Measurements from ENCODE around the gene HDGFL2. TPM values are rescaled to one million over a fixed set of nuclear protein-coding genes. Genes with fewer than 3 reads are reported as not detected.

Gene HDGFL2
- total and polyA plus RNA-seq, 2 of the 8 experiments (the other 6 are each of a cell fraction or from before 2014, with no cell fraction given): 31.1 to 106 TPM

- Histone ChIP-seq H3K4me2 (ENCODE audit: insufficient read depth in 1 of 2, low read depth in 2 of 2, low read length in 2 of 2) (no peak overlapping the region), H2AK5ac (ENCODE audit: low read depth, low read length) (no peak overlapping the region), H3K4me1 (replicated peaks in 1 of 4; ENCODE audit: control insufficient read depth in 3 of 4, insufficient read depth in 4 of 4, low read length in 3 of 4) (no peaks in the 10 kb centered on the region; a peak in 2 of 7 replicates), H3K4me3 (ENCODE audit: extremely low read depth in 1 of 4, insufficient read depth in 2 of 4, low read depth in 3 of 4, low read length in 4 of 4) (no peak overlapping the region), H2BK12ac (ENCODE audit: low read depth, low read length) (no peak overlapping the region), H2AFZ (ENCODE audit: low read length) (no peak overlapping the region), H3K56ac (replicated peaks; ENCODE audit: insufficient read length, low read depth, low read length) (no peak overlapping the region), H2BK120ac (replicated peaks; ENCODE audit: low read depth, low read length) (no peak overlapping the region), H3K23me2 (ENCODE audit: low read depth, low read length) (no peaks in the 10 kb centered on the region), H3K27me3 (replicated peaks in 1 of 4; ENCODE audit: control insufficient read depth in 3 of 4, extremely low read depth in 1 of 4, insufficient read depth in 3 of 4, low read length in 3 of 4) (no peaks in the 10 kb centered on the region), H4K5ac (ENCODE audit: insufficient read length, low read depth, low read length) (no peak overlapping the region), H3K36me3 (ENCODE audit: control insufficient read depth in 2 of 4, insufficient read depth in 4 of 4, low read length in 3 of 4) (peaks cover 44 to 75% (median 65%) of the 10 kb centered on the region in 4 experiments), H3K79me1 (ENCODE audit: low read depth, low read length) (peaks cover 16% of the 10 kb centered on the region), H2BK20ac (ENCODE audit: low read length) (no peak overlapping the region), H2BK15ac (ENCODE audit: low read length) (no peak overlapping the region), H4K8ac (ENCODE audit: extremely low read depth, insufficient read depth, low read length) (no peak overlapping the region), H4K20me1 (replicated peaks in 1 of 2; ENCODE audit: control insufficient read depth in 1 of 2, insufficient read depth in 2 of 2, low read length in 2 of 2) (peaks cover 20 to 35% of the 10 kb centered on the region in 2 experiments), H3K14ac (ENCODE audit: insufficient read length) (no peak overlapping the region), H3K23ac (ENCODE audit: insufficient read length) (no peak overlapping the region), H3K9me3 (ENCODE audit: insufficient read depth in 2 of 2, low read depth in 1 of 2, low read length in 1 of 2) (no peaks in the 10 kb centered on the region), H3K27ac (ENCODE audit: low read depth, low read length) (no peak overlapping the region), H3K9ac (replicated peaks in 1 of 4; ENCODE audit: extremely low read depth in 1 of 4, low read depth in 3 of 4, low read length in 3 of 4) (no peak overlapping the region; a peak in 1 of 7 replicates), H4K91ac (replicated peaks; ENCODE audit: insufficient read length, low read length) (no peak overlapping the region), H3K4ac (replicated peaks; ENCODE audit: insufficient read length, low read depth, low read length) (no peak overlapping the region), H3K79me2 (ENCODE audit: control insufficient read depth in 1 of 2, insufficient read depth in 2 of 2, low read length in 2 of 2) (peaks cover 0 to 12% of the 10 kb centered on the region in 2 experiments; a peak in 1 of 4 replicates), H2BK5ac (ENCODE audit: low read depth, low read length) (peak overlapping the region; percentile 71; the same call in 1 of the 2 replicates), H3K18ac (ENCODE audit: extremely low read depth, low read length) (no peak overlapping the region)
- CTCF ChIA-PET (ENCODE audit: partially characterized antibody): no interaction called here
- no peak for FAIRE-seq
- DNase-seq (ENCODE audit: low read depth in 1 of 2, low spot score in 2 of 2): no peak
- 99% methylated on average over 9 of the region's 10 CpGs; no CpG with 5 or more reads in 1 of the 2 experiments for WGBS, 2 experiments (ENCODE audit: extremely low coverage in 1 of 2, insufficient coverage in 1 of 2, insufficient read length in 1 of 2, insufficient replicate concordance in 2 of 2, low coverage in 1 of 2, low lambda C conversion rate in 2 of 2, missing lambda C conversion rate in 1 of 2)
- POLR2A ChIA-PET (ENCODE audit: partially characterized antibody): interaction anchor here (0.6 to 58.1 kb wide), 5 partner anchors 1 to 171 kb away, joined by 4 to 1590 read pairs (median 5); partner anchors contain the start of genes CHAF1A, SH3GL1 and UBXN6
- no peak for TF ChIP-seq RAD21 (IDR thresholded peaks at IDR 0.05 in 1 of 2, conservative IDR thresholded peaks at IDR 0.05 in 1 of 2; ENCODE audit: low read depth in 2 of 2, low read length in 2 of 2)
- TF ChIP-seq ZNF274 (IDR thresholded peaks at IDR 0.05; ENCODE audit: borderline replicate concordance, extremely low read depth, low read length): no peak
- TF ChIP-seq BCL11A (IDR thresholded peaks at IDR 0.05; ENCODE audit: low read depth in 2 of 2, low read length in 2 of 2): no peak
- no peak for TF ChIP-seq TAF7 (optimal IDR thresholded peaks at IDR 0.05; ENCODE audit: borderline replicate concordance, low read depth, low read length)
- TF ChIP-seq RXRA (IDR thresholded peaks at IDR 0.05; ENCODE audit: insufficient read depth, low read depth, low read length): no peak
- TF ChIP-seq RBBP5 (IDR thresholded peaks at IDR 0.05; ENCODE audit: borderline replicate concordance, low read depth, low read length): no peak
- no peak for TF ChIP-seq CTBP2 (IDR thresholded peaks at IDR 0.05; ENCODE audit: borderline replicate concordance, insufficient read depth, insufficient read length, low read length)
- TF ChIP-seq SP2 (IDR thresholded peaks at IDR 0.05; ENCODE audit: low read length): no peak
- no peak for TF ChIP-seq EGR1 (IDR thresholded peaks at IDR 0.05; ENCODE audit: borderline replicate concordance, low read depth, low read length)
- no peak for TF ChIP-seq POLR2AphosphoS5 (IDR thresholded peaks at IDR 0.05; ENCODE audit: low read depth, low read length)
- no peak for TF ChIP-seq GTF2F1 (IDR thresholded peaks at IDR 0.05; ENCODE audit: borderline replicate concordance, low read depth, low read length)
- no peak for TF ChIP-seq E2F6 (IDR thresholded peaks at IDR 0.05)
- no peak for TF ChIP-seq BRCA1 (IDR thresholded peaks at IDR 0.05; ENCODE audit: low read depth, low read length)
Measured at GRCh38 chr19:4437103-4437502, 35.0 kb upstream of the HDGFL2 start.
